Stimulated activated CD4-positive, alpha-beta T cell treated with anti-CD3 and anti-CD28 coated beads, TNF-alpha, amount 100 ng/mL, for 48 hours (primary cell): ENCODE results near the gene FAM72B.
"Not testable (repeated sequence)": the region's sequence is repeated elsewhere in the genome, so short reads cannot be mapped to it uniquely, and the experiment has no call there.

Experiments
- DNase-seq, 3 donors: peaks; one replicate each; pipeline ENCODE4 v3.0.0-alpha.2; 2020; ENCODE audit warnings: low read depth in 3 of 3

Gene FAM72B

GRCh38 chr1:121200232-121200631 lies 16.1 kb upstream of the FAM72B start:
- DNase-seq = not testable (repeated sequence)

DNA sequence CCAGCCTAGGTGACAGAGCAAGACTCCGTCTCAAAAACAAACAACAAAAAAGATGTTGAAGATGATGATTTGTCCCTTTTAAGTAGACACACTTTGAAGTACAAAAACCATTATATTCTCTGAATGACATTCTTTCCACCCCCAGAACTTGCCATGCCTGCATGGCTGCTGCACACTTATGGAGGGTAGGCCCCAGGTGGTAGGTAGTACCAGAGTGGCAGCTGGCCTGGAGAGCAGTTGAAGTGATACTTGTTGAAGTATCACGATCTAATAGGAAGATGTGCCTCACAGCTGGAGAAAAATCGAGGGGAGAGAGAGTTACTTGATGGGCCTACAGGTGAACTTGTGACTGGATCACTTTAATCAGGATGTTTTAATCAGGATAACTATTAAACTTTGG lies 15.6 kb upstream of the FAM72B start:
- DNase-seq = not testable (repeated sequence)

- not testable (repeated sequence) for DNase-seq
Observed at GRCh38 chr1:121197095-121197882, 13.1 kb upstream of the FAM72B start.

- DNase-seq = not testable (repeated sequence)
Observed at GRCh38 chr1:121192512-121192911, 8.4 kb upstream of the FAM72B start.

- not testable (repeated sequence) for DNase-seq
Observed at GRCh38 chr1:121187914-121188313, 3.8 kb upstream of the FAM72B start.

DNA sequence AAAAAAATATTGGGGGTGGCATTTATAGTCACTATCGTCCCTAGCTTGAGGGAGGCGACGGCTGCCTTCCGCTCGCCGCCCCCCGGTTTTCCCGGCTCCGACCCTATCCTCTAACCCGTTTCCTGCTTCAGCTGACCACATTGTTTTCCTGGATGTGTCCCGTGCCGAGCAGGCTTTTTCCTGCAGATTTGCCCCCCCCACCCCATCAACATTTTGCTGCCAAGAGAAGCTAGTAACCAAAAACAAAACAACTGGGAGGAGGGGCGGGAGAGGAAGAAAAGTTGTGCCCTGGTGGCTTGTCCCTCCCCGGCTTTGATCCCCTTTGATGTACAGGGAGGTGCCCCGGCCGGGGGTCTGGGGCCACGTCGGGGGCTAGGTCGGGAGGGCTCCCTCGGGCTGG lies 2.1 kb upstream of the FAM72B start:
- DNase-seq = not testable (repeated sequence)

- not testable (repeated sequence) for DNase-seq
Observed at GRCh38 chr1:121185140-121185708, 1.1 kb upstream of the FAM72B start.

GRCh38 chr1:121183867-121184266 lies 273 bp downstream of the FAM72B start:
- DNase-seq = not testable (repeated sequence)

- DNase-seq = not testable (repeated sequence)
Observed at GRCh38 chr1:121178197-121178596, 5.9 kb downstream of the FAM72B start.

GRCh38 chr1:121176649-121177048 lies 7.5 kb downstream of the FAM72B start:
- not testable (repeated sequence) for DNase-seq

DNA sequence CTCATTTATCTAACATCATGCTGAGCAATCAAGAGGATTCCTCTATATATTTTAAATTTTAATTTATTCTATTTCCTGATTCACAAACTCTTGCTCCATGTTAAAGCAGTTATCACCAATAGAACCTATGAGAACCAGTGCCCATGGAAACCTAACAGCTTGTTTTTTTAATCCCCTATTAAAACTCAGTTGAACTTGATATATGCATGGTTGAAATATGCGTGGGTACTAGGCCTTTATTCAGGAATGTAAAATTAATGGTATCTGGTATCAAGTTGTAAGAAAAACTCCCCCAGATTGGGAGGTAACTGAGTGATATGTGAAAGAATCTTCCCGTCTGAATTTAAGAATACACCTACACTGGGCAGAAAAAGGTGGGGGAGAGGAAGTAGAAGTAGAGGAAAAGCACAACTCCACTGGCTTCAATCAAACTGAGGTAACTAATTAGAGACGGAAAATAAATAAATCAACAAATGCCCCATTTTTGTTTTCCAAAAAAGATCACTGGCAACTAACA lies 15.9 kb downstream of the FAM72B start:
- not testable (repeated sequence) for DNase-seq

- not testable (repeated sequence) for DNase-seq
Observed at GRCh38 chr1:121167225-121167738, 16.9 kb downstream of the FAM72B start.

DNA sequence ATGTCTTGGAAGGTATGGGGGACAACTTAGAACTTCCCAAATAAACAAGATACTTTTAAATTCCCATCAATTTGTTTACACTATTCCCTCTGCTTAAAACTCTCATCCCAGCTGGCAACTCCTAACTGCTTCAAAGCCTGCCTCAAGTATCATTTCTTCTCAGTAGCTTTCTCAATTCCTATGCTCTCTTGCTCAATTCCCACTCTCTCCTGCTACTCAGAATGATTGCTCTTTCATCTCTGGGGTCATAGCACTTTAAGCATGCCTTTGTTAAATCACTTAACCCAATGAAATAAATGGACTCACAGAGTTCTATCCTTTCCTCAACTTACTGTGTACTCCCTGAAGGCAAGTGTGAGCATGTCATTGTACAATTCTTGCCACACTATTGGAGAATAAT lies 18.8 kb downstream of the FAM72B start:
- not testable (repeated sequence) for DNase-seq

- not testable (repeated sequence) for DNase-seq
Observed at GRCh38 chr1:121163850-121164757, 20.0 kb downstream of the FAM72B start.

DNA sequence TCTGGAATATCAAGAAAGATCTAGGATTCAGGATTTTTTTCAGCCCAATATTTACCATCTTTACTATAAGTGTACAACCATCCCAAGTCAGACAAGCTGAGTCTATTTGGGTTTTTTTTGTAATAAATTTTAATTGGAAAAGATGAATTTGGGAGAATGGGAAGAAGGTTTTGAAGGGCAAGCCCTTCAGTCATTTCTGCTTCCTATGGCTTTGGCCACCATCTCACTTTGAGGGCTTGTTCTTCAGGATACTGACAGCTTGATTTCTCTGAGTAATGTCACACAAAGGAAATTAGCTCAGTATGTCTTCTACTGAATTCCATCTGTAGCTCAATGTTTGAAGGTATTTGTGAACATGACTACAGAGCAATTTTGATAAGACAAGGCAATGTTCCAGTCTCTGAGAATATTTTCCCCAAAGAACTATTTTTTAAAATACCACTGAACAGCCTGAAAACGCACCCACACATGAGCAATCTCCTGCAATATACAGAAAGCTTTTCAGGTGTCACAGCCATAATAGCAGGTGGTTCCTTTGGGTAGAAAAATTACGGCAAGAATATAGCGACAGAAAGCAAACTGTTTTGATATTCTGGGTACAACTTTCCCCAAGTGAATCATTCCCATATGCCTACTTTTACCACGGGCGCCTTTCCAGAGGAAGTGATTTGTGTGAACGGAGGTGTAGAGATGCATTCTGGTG lies 22.8 kb downstream of the FAM72B start:
- not testable (repeated sequence) for DNase-seq

DNA sequence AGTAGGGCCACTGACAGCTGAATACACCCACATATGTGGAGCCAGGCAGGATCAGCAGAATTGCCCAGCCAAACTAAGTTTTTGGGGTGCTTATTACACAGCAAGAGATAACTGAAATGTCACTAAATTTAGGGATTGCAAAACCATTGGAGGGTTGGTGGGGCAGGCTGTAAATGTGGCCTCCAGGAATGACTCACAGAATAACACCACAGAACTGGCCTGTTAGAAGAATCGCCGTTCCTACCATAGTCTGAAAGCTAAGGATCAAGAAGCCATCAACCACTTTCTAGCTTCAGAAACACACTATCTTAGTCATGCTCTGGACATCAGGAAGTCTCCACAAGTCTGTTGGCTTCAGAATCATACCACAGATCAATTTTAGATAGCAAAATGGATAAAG lies 24.0 kb downstream of the FAM72B start:
- DNase-seq = not testable (repeated sequence)

- not testable (repeated sequence) for DNase-seq
Observed at GRCh38 chr1:121157609-121158008, 26.5 kb downstream of the FAM72B start.

- not testable (repeated sequence) for DNase-seq
Observed at GRCh38 chr1:121156958-121157603, 27.1 kb downstream of the FAM72B start.

DNA sequence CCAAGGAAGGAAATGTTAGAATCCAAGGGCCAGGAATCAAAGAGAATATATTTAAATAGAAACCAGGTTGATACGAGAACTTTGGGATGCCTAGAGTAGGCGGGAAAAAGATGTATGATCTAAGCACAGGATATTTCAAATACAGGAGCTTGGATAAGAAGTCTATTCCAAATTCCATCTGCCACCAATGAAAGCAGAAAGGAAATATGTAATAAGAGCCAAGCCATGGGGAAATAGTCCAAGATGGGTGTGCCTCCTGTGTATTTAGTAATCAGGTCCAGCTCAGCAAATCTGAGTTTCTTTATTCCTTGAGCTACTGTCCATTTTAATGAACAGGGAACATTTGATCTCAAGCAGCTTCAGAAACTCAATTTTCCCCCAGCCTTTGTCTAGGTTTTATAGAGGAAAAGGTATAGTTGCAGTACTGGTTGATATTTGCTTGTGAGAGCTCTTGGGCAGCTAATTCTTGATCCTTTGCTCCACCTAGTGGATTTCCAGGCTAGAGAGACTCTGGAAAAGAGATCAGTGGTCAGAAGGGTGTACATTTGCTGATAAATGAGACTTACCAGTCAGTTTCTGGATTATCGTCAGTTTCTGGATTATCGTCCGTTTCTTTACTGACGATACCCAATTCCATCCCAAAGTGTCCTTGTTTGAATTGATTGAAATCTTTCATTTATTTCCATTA lies 28.3 kb downstream of the FAM72B start:
- not testable (repeated sequence) for DNase-seq

DNA sequence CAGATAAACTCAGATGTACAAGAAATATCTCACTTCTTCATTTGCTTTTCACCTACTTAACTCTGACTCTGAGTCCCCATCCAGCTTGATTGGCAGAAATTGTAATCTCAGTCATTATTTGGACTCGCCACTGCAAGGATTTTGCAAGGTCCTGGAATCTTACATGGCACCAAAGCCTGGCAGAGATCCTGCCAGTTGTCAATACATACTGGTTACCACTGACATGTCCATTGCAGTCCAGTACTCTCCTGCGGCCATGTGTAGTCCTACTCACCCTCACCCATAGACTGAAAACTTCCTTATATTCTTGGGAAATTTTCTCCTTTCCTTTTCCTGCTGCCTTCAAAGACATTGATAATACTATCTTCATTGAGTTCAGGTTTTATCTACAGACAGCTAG lies 29.3 kb downstream of the FAM72B start:
- DNase-seq = not testable (repeated sequence)
